H9 (cell line): ENCODE data around the gene GNA12. TPM values are rescaled to one million over a fixed set of nuclear protein-coding genes. Genes with fewer than 3 reads are reported as not detected.
A peak's percentile ranks its signal among the peaks of the same experiment; 100 is the strongest.

Experiments
- DNase-seq: peaks from one replicate; pipeline ENCODE4 v3.0.0-alpha.2; 2017
- H2AFZ ChIP-seq: one replicate; pipeline ENCODE4 v1.6.1; 2013; ENCODE audit warnings: mild to moderate bottlenecking, low read length, control low read depth, moderate library complexity
- H2AK5ac ChIP-seq: 2 replicates; pipeline ENCODE4 v1.6.1; 2013; ENCODE audit warnings: low read length, control low read depth, mixed read lengths; ENCODE audit not compliant: insufficient read length
- H2BK120ac ChIP-seq: one replicate; pipeline ENCODE4 v1.6.1; 2013; ENCODE audit warnings: low read depth, mild to moderate bottlenecking, low read length, control low read depth, inconsistent platforms; ENCODE audit not compliant: poor library complexity, severe bottlenecking
- H2BK12ac ChIP-seq: 2 replicates; pipeline ENCODE4 v1.6.1; 2013; ENCODE audit warnings: low read length, control low read depth, mixed read lengths, low read depth; ENCODE audit not compliant: insufficient read length
- H2BK15ac ChIP-seq: 2 replicates; pipeline ENCODE4 v1.6.1; 2013; ENCODE audit warnings: low read depth, low read length, control low read depth
- H2BK20ac ChIP-seq: one replicate; pipeline ENCODE4 v1.6.1; 2013; ENCODE audit warnings: low read depth, mild to moderate bottlenecking, low read length, control low read depth, inconsistent platforms; ENCODE audit not compliant: poor library complexity, severe bottlenecking
- H2BK5ac ChIP-seq: 2 replicates; pipeline ENCODE4 v1.6.1; 2013; ENCODE audit warnings: low read length, control low read depth, mixed read lengths; ENCODE audit not compliant: insufficient read length
- H3K14ac ChIP-seq: 2 replicates; pipeline ENCODE4 v1.6.1; 2013; ENCODE audit warnings: low read length, control low read depth; ENCODE audit not compliant: insufficient read depth
- H3K18ac ChIP-seq: 2 replicates; pipeline ENCODE4 v1.6.1; 2013; ENCODE audit warnings: low read depth, mild to moderate bottlenecking, mixed read lengths, low read length, control low read depth; ENCODE audit not compliant: insufficient read length
- H3K23ac ChIP-seq: 2 replicates; pipeline ENCODE4 v1.6.1; 2013; ENCODE audit warnings: low read length, control low read depth, mixed read lengths, low read depth; ENCODE audit not compliant: insufficient read length
- H3K23me2 ChIP-seq: 2 replicates; pipeline ENCODE4 v1.6.1; 2013; ENCODE audit warnings: low read depth, mild to moderate bottlenecking, mixed read lengths, low read length, control low read depth; ENCODE audit not compliant: insufficient read length, poor library complexity, severe bottlenecking
- H3K27ac ChIP-seq: 2 replicates; pipeline ENCODE4 v1.5.1; 2013; ENCODE audit warnings: low read length, control low read depth, mixed read lengths, low read depth; ENCODE audit not compliant: insufficient read length
- H3K27me3 ChIP-seq: 2 replicates; pipeline ENCODE4 v1.6.1; 2013; ENCODE audit warnings: low read length, control low read depth, inconsistent platforms; ENCODE audit not compliant: insufficient read depth
- H3K4ac ChIP-seq: 2 replicates; pipeline ENCODE4 v1.6.1; 2013; ENCODE audit warnings: low read depth, mild to moderate bottlenecking, control low read depth, inconsistent platforms, low read length, moderate library complexity
- H3K4me1 ChIP-seq: 2 replicates; pipeline ENCODE4 v1.6.1; 2013; ENCODE audit warnings: low read length, control low read depth, inconsistent platforms; ENCODE audit not compliant: insufficient read depth
- H3K4me2 ChIP-seq: 2 replicates; pipeline ENCODE4 v1.6.1; 2013; ENCODE audit warnings: low read length, control low read depth, mixed read lengths; ENCODE audit not compliant: insufficient read length, insufficient read depth
- H3K56ac ChIP-seq: 2 replicates; pipeline ENCODE4 v1.6.1; 2013; ENCODE audit warnings: low read depth, mild to moderate bottlenecking, mixed read lengths, low read length, control low read depth; ENCODE audit not compliant: insufficient read length
- H3K79me1 ChIP-seq: 2 replicates; pipeline ENCODE4 v1.6.1; 2013; ENCODE audit warnings: low read depth, mild to moderate bottlenecking, moderate library complexity, low read length, control low read depth, inconsistent platforms; ENCODE audit not compliant: insufficient read depth, poor library complexity, severe bottlenecking
- H3K79me2 ChIP-seq: 2 replicates; pipeline ENCODE4 v1.6.1; 2013; ENCODE audit warnings: low read length, control low read depth, inconsistent platforms; ENCODE audit not compliant: insufficient read depth
- H3K9ac ChIP-seq: 2 replicates; pipeline ENCODE4 v1.6.1; 2013; ENCODE audit warnings: low read length, control low read depth, mixed read lengths; ENCODE audit not compliant: insufficient read length; ENCODE audit errors: extremely low read depth
- H3K9me3 ChIP-seq: one replicate; pipeline ENCODE4 v1.6.1; 2013; ENCODE audit warnings: low read depth, low read length, inconsistent platforms; ENCODE audit not compliant: control insufficient read depth
- H3T11ph ChIP-seq: one replicate; pipeline ENCODE4 v1.6.1; 2013; ENCODE audit warnings: mild to moderate bottlenecking, low read length, control low read depth, inconsistent platforms
- H4K20me1 ChIP-seq: one replicate; pipeline ENCODE4 v1.6.1; 2013; ENCODE audit not compliant: control insufficient read depth, insufficient read length, insufficient read depth
- H4K5ac ChIP-seq: 2 replicates; pipeline ENCODE4 v1.6.1; 2013; ENCODE audit warnings: low read depth, mild to moderate bottlenecking, mixed read lengths, low read length, control low read depth; ENCODE audit not compliant: insufficient read length
- H4K8ac ChIP-seq: replicated peaks from 2 replicates; pipeline ENCODE4 v1.6.1; 2013; ENCODE audit warnings: low read length, control low read depth, mixed read lengths, low read depth; ENCODE audit not compliant: insufficient read length
- H4K91ac ChIP-seq: 2 replicates; pipeline ENCODE4 v1.6.1; 2013; ENCODE audit warnings: low read depth, mild to moderate bottlenecking, moderate library complexity, mixed read lengths, low read length, control low read depth; ENCODE audit not compliant: insufficient read length
- H3K27ac Mint-ChIP-seq, 3 experiments: 2 replicates in 2 of 3; 3 replicates in 1 of 3; pipeline ENCODE4 v1.8.0; 2020 to 2021; ENCODE audit warnings: mixed read lengths in 3 of 3, mild to moderate bottlenecking in 1 of 3, moderate library complexity in 1 of 3
- H3K27me3 Mint-ChIP-seq: 2 replicates; pipeline ENCODE4 v1.8.0; 2021; ENCODE audit warnings: low read depth, mild to moderate bottlenecking, moderate library complexity, mixed read lengths
- H3K36me3 Mint-ChIP-seq, 3 experiments: 2 replicates in 2 of 3; 3 replicates in 1 of 3; pipeline ENCODE4 v1.8.0; 2020 to 2021; ENCODE audit warnings: low read depth in 3 of 3, mixed read lengths in 3 of 3; ENCODE audit not compliant: insufficient read depth in 1 of 3
- H3K4me1 Mint-ChIP-seq, 2 experiments: 2 replicates each; pipeline ENCODE4 v1.8.0; 2020; ENCODE audit warnings: mixed read lengths in 2 of 2
- H3K4me3 Mint-ChIP-seq, 2 experiments: 2 replicates in 1 of 2; 3 replicates in 1 of 2; pipeline ENCODE4 v1.8.0; 2020 to 2021; ENCODE audit warnings: mild to moderate bottlenecking in 2 of 2, mixed read lengths in 2 of 2, moderate library complexity in 1 of 2
- H3K9me3 Mint-ChIP-seq, 2 experiments: 2 replicates in 1 of 2; 3 replicates in 1 of 2; pipeline ENCODE4 v1.8.0; 2020; ENCODE audit warnings: mild to moderate bottlenecking in 2 of 2, mixed read lengths in 2 of 2, moderate library complexity in 1 of 2
- WGBS: extraction: QIAGEN DNeasy Blood & Tissue Kit; methylation state at CpG from one replicate; pipeline ENCODE4 v1.1.7; 2013; ENCODE audit warnings: missing lambda C conversion rate, low lambda C conversion rate, mixed read lengths; ENCODE audit not compliant: insufficient read length; ENCODE audit errors: extremely low coverage; 5-methylcytosine and 5-hydroxymethylcytosine counted together
- total RNA-seq: library from RNA; stranded (reverse); gene quantifications from 2 replicates; pipeline ENCODE4 v1.2.1, GENCODE V29; 2021
- TF ChIP-seq, protein P1 (sequence below): fragments of 200-600 bp; sonication (generic); conservative IDR thresholded peaks from 3 replicates; pipeline ENCODE4 v1.8.0; 2021; ENCODE audit warnings: antibody characterized with exemption, mild to moderate bottlenecking

GNA12 gene
- total RNA-seq, 1 experiment from 2014 or later = 60.2 TPM

DNA sequence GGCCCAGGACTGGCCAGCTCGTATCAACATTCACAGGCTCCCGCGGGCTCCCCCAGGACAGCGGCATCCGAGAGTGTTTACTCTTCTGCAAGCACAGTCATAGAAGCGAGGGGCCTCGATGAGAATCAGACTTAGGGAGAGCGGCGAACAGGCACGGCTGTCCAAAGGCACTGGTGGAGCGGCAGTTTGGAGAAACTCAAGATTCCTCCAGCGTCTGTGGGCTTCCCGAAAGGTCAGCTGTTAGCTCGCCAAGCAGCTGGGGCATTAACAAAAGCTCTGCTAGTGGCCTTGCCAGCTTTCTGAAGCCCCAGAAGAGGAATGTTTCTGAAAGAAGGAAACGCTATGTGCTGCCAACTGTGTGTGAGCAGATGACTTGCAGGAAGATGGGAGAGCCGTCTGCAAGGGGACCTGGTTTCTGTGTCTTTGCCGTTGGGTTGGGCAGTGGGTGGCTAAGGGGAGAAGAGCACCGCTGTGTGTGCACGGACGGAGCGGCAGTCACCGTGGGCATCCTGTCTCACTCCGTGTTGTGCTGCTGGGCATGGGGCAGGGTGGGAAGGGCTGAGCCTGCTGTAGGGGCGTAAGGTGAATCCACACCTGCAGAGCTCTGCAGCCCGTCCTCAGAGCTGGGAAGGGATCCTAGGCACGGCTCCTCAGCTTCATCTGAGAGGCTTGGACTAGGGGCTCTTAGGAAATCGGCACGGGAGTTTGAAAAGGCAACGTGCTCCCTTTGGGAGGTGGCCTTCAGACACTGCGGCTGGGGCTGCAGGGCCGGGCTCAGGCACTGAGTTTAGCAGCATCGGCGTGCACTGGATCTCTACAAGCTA, 114.0 kb downstream of the GNA12 start:
- Histone ChIP-seq H2AFZ (no peak overlapping the region), H2BK5ac (no peak overlapping the region), H3K23ac (no peak overlapping the region), H3K79me2 (no peaks in the 10 kb centered on the region; the same call in 1 of the 2 replicates), H4K91ac (no peak overlapping the region), H3T11ph (no peak overlapping the region), H2BK15ac (no peak overlapping the region), H2BK20ac (no peak overlapping the region), H2BK120ac (no peak overlapping the region), H3K79me1 (no peaks in the 10 kb centered on the region), H3K23me2 (no peaks in the 10 kb centered on the region), H3K9ac (no peak overlapping the region), H4K20me1 (no peaks in the 10 kb centered on the region), H3K14ac (no peak overlapping the region), H3K56ac (no peak overlapping the region), H3K4me2 (no peak overlapping the region), H4K5ac (no peak overlapping the region), H2BK12ac (no peak overlapping the region), H3K4ac (no peak overlapping the region), H3K9me3 (no peaks in the 10 kb centered on the region), H3K18ac (no peak overlapping the region), H3K27me3 (no peaks in the 10 kb centered on the region), H3K27ac (no peak overlapping the region), H3K4me1 (no peaks in the 10 kb centered on the region; the same call in 1 of the 2 replicates), H4K8ac (no peak overlapping the region), H2AK5ac (no peak overlapping the region)
- DNase-seq = no peak
- Mint-ChIP-seq H3K4me1 (peaks cover 9 to 13% of the 10 kb centered on the region in 2 experiments), H3K27ac (peak overlapping the region; percentile 42 to 80 (median 60); a peak in 5 of 7 replicates), H3K27me3 (no peaks in the 10 kb centered on the region), H3K9me3 (no peaks in the 10 kb centered on the region), H3K4me3 (no peak overlapping the region), H3K36me3 (peaks cover 39 to 63% (median 56%) of the 10 kb centered on the region in 3 experiments; a peak in 6 of 7 replicates)
- TF ChIP-seq, protein P1, sequence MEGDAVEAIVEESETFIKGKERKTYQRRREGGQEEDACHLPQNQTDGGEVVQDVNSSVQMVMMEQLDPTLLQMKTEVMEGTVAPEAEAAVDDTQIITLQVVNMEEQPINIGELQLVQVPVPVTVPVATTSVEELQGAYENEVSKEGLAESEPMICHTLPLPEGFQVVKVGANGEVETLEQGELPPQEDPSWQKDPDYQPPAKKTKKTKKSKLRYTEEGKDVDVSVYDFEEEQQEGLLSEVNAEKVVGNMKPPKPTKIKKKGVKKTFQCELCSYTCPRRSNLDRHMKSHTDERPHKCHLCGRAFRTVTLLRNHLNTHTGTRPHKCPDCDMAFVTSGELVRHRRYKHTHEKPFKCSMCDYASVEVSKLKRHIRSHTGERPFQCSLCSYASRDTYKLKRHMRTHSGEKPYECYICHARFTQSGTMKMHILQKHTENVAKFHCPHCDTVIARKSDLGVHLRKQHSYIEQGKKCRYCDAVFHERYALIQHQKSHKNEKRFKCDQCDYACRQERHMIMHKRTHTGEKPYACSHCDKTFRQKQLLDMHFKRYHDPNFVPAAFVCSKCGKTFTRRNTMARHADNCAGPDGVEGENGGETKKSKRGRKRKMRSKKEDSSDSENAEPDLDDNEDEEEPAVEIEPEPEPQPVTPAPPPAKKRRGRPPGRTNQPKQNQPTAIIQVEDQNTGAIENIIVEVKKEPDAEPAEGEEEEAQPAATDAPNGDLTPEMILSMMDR = no peak
- WGBS = no CpG with 5 or more reads among the region's 33 CpGs
